HepG2 (cell line): ENCODE measurements around the gene MIDN. TPM values are rescaled to one million over a fixed set of nuclear protein-coding genes. Genes with fewer than 3 reads are reported as not detected.
A peak's percentile ranks its signal among the peaks of the same experiment; 100 is the strongest.

Source experiments
- ARNT2 ChIP-seq: sonication (generic); formaldehyde crosslinking; IDR thresholded peaks from 2 replicates; pipeline ENCODE4 v1.8.0; 2022; ENCODE audit warnings: mild to moderate bottlenecking, low read depth, missing genetic modification reagents, moderate library complexity
- ASH2L ChIP-seq: fragments of 300-600, 200-600 bp; sonication (generic); IDR thresholded peaks from 2 replicates; pipeline ENCODE4 v1.7.0; 2017; ENCODE audit warnings: low read depth, mild to moderate bottlenecking, moderate library complexity, mixed read lengths, low read length; ENCODE audit not compliant: insufficient read length
- CHCHD3 ChIP-seq: sonication (generic); formaldehyde crosslinking; IDR thresholded peaks from 2 replicates; pipeline ENCODE4 v1.8.0; 2022; ENCODE audit warnings: mild to moderate bottlenecking, missing genetic modification reagents, moderate library complexity
- ELF3 ChIP-seq: IDR thresholded peaks from 2 replicates; pipeline ENCODE4 v1.6.1; 2016; ENCODE audit warnings: missing genetic modification reagents, missing compliant biosample characterization
- ETV5 ChIP-seq: IDR thresholded peaks from 2 replicates; pipeline ENCODE4 v1.6.1; 2018; ENCODE audit warnings: missing biosample characterization, missing genetic modification reagents, inconsistent platforms, borderline replicate concordance
- MTA3 ChIP-seq: sonication (generic); formaldehyde crosslinking; IDR thresholded peaks from 2 replicates; pipeline ENCODE4 v1.4.0; 2020; ENCODE audit warnings: missing genetic modification reagents
- MXI1 ChIP-seq: IDR thresholded peaks from 3 replicates; pipeline ENCODE4 v1.6.1; 2012; ENCODE audit warnings: low read depth, low read length, inconsistent platforms, borderline replicate concordance
- NCOA2 ChIP-seq: sonication (generic); formaldehyde crosslinking; IDR thresholded peaks from 2 replicates; pipeline ENCODE4 v1.8.0; 2022; ENCODE audit warnings: inconsistent platforms
- RBAK ChIP-seq: sonication (generic); formaldehyde crosslinking; IDR thresholded peaks from 2 replicates; pipeline ENCODE4 v1.5.1; 2020; ENCODE audit warnings: mild to moderate bottlenecking, missing genetic modification reagents
- RNF219 ChIP-seq: sonication (generic); formaldehyde crosslinking; IDR thresholded peaks from 2 replicates; pipeline ENCODE4 v1.5.0; 2020; ENCODE audit warnings: mild to moderate bottlenecking, missing genetic modification reagents
- SALL2 ChIP-seq: sonication (generic); formaldehyde crosslinking; IDR thresholded peaks from 2 replicates; pipeline ENCODE4 v1.8.1; 2023; ENCODE audit warnings: mild to moderate bottlenecking, missing genetic modification reagents, inconsistent platforms
- TERF1 ChIP-seq: sonication (generic); formaldehyde crosslinking; IDR thresholded peaks from 2 replicates; pipeline ENCODE4 v1.8.0; 2022; ENCODE audit warnings: mild to moderate bottlenecking, missing genetic modification reagents, moderate library complexity
- ZNF143 ChIP-seq: sonication (generic); formaldehyde crosslinking; IDR thresholded peaks from 2 replicates; pipeline ENCODE4 v1.4.0; 2020; ENCODE audit warnings: missing genetic modification reagents
- ZNF205 ChIP-seq: IDR thresholded peaks from 2 replicates; pipeline ENCODE4 v1.6.1; 2018; ENCODE audit warnings: missing biosample characterization, missing genetic modification reagents
- ZNF460 ChIP-seq: sonication (generic); formaldehyde crosslinking; IDR thresholded peaks from 2 replicates; pipeline ENCODE4 v1.5.1; 2020; ENCODE audit warnings: missing genetic modification reagents, mild to moderate bottlenecking, borderline replicate concordance
- ZNF577 ChIP-seq: sonication (generic); formaldehyde crosslinking; IDR thresholded peaks from 2 replicates; pipeline ENCODE4 v1.4.0; 2020; ENCODE audit warnings: mild to moderate bottlenecking, low read depth, missing genetic modification reagents, borderline replicate concordance
- ZNF678 ChIP-seq: sonication (generic); formaldehyde crosslinking; IDR thresholded peaks from 2 replicates; pipeline ENCODE4 v1.4.0; 2020; ENCODE audit warnings: mild to moderate bottlenecking, missing genetic modification reagents
- ZNF746 ChIP-seq: sonication (generic); formaldehyde crosslinking; IDR thresholded peaks from 2 replicates; pipeline ENCODE4 v1.8.0; 2022; ENCODE audit warnings: mild to moderate bottlenecking, missing genetic modification reagents
- ZNF777 ChIP-seq: sonication (generic); formaldehyde crosslinking; IDR thresholded peaks from 2 replicates; pipeline ENCODE4 v1.4.0; 2020; ENCODE audit warnings: missing genetic modification reagents
- ZNF883 ChIP-seq: sonication (generic); formaldehyde crosslinking; IDR thresholded peaks from 2 replicates; pipeline ENCODE4 v1.5.1; 2020; ENCODE audit warnings: mild to moderate bottlenecking, missing genetic modification reagents; ENCODE audit errors: not compliant biosample characterization
- ZUFSP ChIP-seq: sonication (generic); formaldehyde crosslinking; IDR thresholded peaks from 2 replicates; pipeline ENCODE4 v1.9.0; 2021; ENCODE audit warnings: missing genetic modification reagents, mild to moderate bottlenecking, borderline replicate concordance
- ZXDC ChIP-seq: sonication (generic); formaldehyde crosslinking; IDR thresholded peaks from 2 replicates; pipeline ENCODE4 v1.5.0; 2020; ENCODE audit warnings: mild to moderate bottlenecking, missing genetic modification reagents
- polyA plus RNA-seq, 8 experiments: library from polyadenylated mRNA; depleted of rRNA in 3 of 8; stranded (reverse) in 7 of 8; unstranded in 1 of 8; fragments of >200 nt; fragmentation: Illumina TruSeq in 4 of 8; extraction: Trizol in 4 of 8; gene quantifications; 2 replicates each; pipeline versions ENCODE4 v1.2.1 to v1.2.3, GENCODE V29; 2011 to 2016; ENCODE audit warnings: low read depth in 4 of 8, missing spikeins in 1 of 8, mixed read lengths in 1 of 8; ENCODE audit not compliant: insufficient read depth in 1 of 8
- total RNA-seq, 5 experiments: library from RNA; depleted of rRNA; stranded (reverse); fragments of >200 nt; fragmentation: Illumina TruSeq; extraction: Trizol; gene quantifications; 2 replicates each; pipeline ENCODE4 v1.2.3, GENCODE V29; 2016; ENCODE audit warnings: low read depth in 1 of 5

MIDN gene
- total and polyA plus RNA-seq, 2 of the 13 experiments (the other 11 are each of a cell fraction or from before 2014, with no cell fraction given): 8.4 to 18.0 TPM

- peak; percentile 97 for TF ChIP-seq CHCHD3 (CRISPR knock-in tag)
- no peak for TF ChIP-seq RNF219
- peak; percentile 42; the same call in 1 of the 2 replicates for TF ChIP-seq SALL2 (CRISPR knock-in tag)
- TF ChIP-seq ZNF678 (CRISPR knock-in tag): no peak
- TF ChIP-seq ZXDC: peak; percentile 91
- TF ChIP-seq ARNT2 (CRISPR knock-in tag): peak; percentile 85
- no peak for TF ChIP-seq ZNF460 (CRISPR knock-in tag)
- peak; percentile 48; the same call in 1 of the 3 replicates for TF ChIP-seq MXI1
- TF ChIP-seq TERF1 (CRISPR knock-in tag): 0 out of 2 replicates have a peak, but pooled peaks have one; percentile 11
- TF ChIP-seq MTA3 (CRISPR knock-in tag): no peak
- peak; percentile 24; the same call in 1 of the 2 replicates for TF ChIP-seq NCOA2 (CRISPR knock-in tag)
- no peak for TF ChIP-seq ZNF205 (CRISPR knock-in tag)
- peak; percentile 58 for TF ChIP-seq ZNF883
- peak; percentile 86 for TF ChIP-seq ZNF143 (CRISPR knock-in tag)
- peak; percentile 76; the same call in 1 of the 2 replicates for TF ChIP-seq ELF3 (CRISPR knock-in tag)
- 0 out of 2 replicates have a peak, but pooled peaks have one; percentile 5 for TF ChIP-seq ETV5 (CRISPR knock-in tag)
- TF ChIP-seq ZNF577 (CRISPR knock-in tag): no peak
- TF ChIP-seq ASH2L: peak; percentile 75
- no peak for TF ChIP-seq ZUFSP (CRISPR knock-in tag)
- TF ChIP-seq ZNF777 (CRISPR knock-in tag): no peak
- peak; percentile 91 for TF ChIP-seq ZNF746 (CRISPR knock-in tag)
- TF ChIP-seq RBAK: no peak
Measured at GRCh38 chr19:1275260-1275975, 27.0 kb downstream of the MIDN start, which contains the start of gene FAM174C (continued).
